Stimulated activated CD4-positive, alpha-beta T cell treated with anti-CD3 and anti-CD28 coated beads, TNF-alpha, amount 100 ng/mL, for 24 hours (primary cell): ENCODE measurements around the gene PAX4.
A peak's percentile ranks its signal among the peaks of the same experiment; 100 is the strongest.

ENCODE experiments used
- DNase-seq, 3 experiments: peaks; one replicate each; pipeline ENCODE4 v3.0.0-alpha.2; 2020; ENCODE audit warnings: low read depth in 3 of 3

The PAX4 gene

GRCh38 chr7:127618042-127618441, at the start of gene PAX4:
Gene PAX4 (minus strand): TSS chr7:127618142. CDS start chr7:127615928, 2,214 bp downstream.
- DNase-seq: no peak

- no peak for DNase-seq
These were observed 49.2 kb upstream of the PAX4 start for GRCh38 chr7:127667017-127667670.

- DNase-seq: no peak
These were observed 48.7 kb upstream of the PAX4 start for GRCh38 chr7:127666602-127667001.

- DNase-seq: no peak
These were observed 48.0 kb upstream of the PAX4 start for GRCh38 chr7:127665922-127666321.

- no peak for DNase-seq
These were observed 41.2 kb upstream of the PAX4 start for GRCh38 chr7:127658970-127659630.

- DNase-seq: no peak
These were observed 39.6 kb upstream of the PAX4 start for GRCh38 chr7:127657500-127657899.

- no peak for DNase-seq
These were observed 37.8 kb upstream of the PAX4 start for GRCh38 chr7:127655720-127656119.

GRCh38 chr7:127654404-127655394, 36.8 kb upstream of the PAX4 start:
- DNase-seq: no peak

- DNase-seq: no peak
These were observed 35.5 kb upstream of the PAX4 start for GRCh38 chr7:127653396-127653795.

- no peak for DNase-seq
These were observed 34.6 kb upstream of the PAX4 start for GRCh38 chr7:127652333-127653248.

- DNase-seq: peak; percentile 98 to 99 (median 99)
These were observed 33.8 kb upstream of the PAX4 start, which contains the start of gene SND1 for GRCh38 chr7:127651556-127652332. Gene SND1 (plus strand): TSS chr7:127652194. CDS start chr7:127652374, 180 bp downstream.

- DNase-seq: no peak
These were observed 33.1 kb upstream of the PAX4 start for GRCh38 chr7:127650847-127651555.

GRCh38 chr7:127648986-127649385, 31.0 kb upstream of the PAX4 start:
- no peak for DNase-seq

GRCh38 chr7:127647636-127648035, 29.7 kb upstream of the PAX4 start:
- DNase-seq: no peak

GRCh38 chr7:127644484-127644883, 26.5 kb upstream of the PAX4 start:
- DNase-seq: no peak

GRCh38 chr7:127638197-127638596, 20.3 kb upstream of the PAX4 start:
- no peak for DNase-seq

- no peak for DNase-seq
These were observed 17.8 kb upstream of the PAX4 start for GRCh38 chr7:127635659-127636285.

- no peak for DNase-seq
These were observed 14.5 kb upstream of the PAX4 start for GRCh38 chr7:127632276-127632910.
